ENCODE measurements around the gene PIK3CD. TPM values are rescaled to one million over a fixed set of nuclear protein-coding genes. Genes with fewer than 3 reads are reported as not detected.

Gene PIK3CD
- polyA plus RNA-seq, 1 of the 3 experiments (the other 2 are of a cell fraction): 6.0 TPM

GRCh38 chr1:9717193-9718005 is 65.9 kb downstream of the PIK3CD start:
- Histone ChIP-seq H2AFZ (ENCODE audit: low read depth) (no peak overlapping the region), H3K4me2 (no peak overlapping the region)

More at GRCh38 chr1:9717193-9718005, 65.9 kb downstream of the PIK3CD start:
- WGBS (ENCODE audit: low lambda C conversion rate): 92% methylated on average over 11 of the region's 25 CpGs
- CTCF ChIA-PET: interaction anchor here (0.9 to 2.1 kb wide), 3 partner anchors 12 to 67 kb away, joined by 3 to 10 read pairs (median 3); no protein-coding TSS in a partner anchor
- H3K9me2 ChIP-seq: no peaks in the 10 kb centered on the region
- H3K27me3 ChIP-seq (ENCODE audit: insufficient read depth): no peaks in the 10 kb centered on the region
- H3K79me2 ChIP-seq (ENCODE audit: insufficient read depth): no peaks in the 10 kb centered on the region
- peak; percentile 65 for DNase-seq
- H3K9ac ChIP-seq: no peak overlapping the region
- H4K20me1 ChIP-seq (ENCODE audit: insufficient read depth): no peaks in the 10 kb centered on the region
- TF ChIP-seq GABPA (IDR thresholded peaks at IDR 0.05; ENCODE audit: low read depth): no peak
- TF ChIP-seq JUND (IDR thresholded peaks at IDR 0.05): no peak
- no peak for TF ChIP-seq PBX3 (IDR thresholded peaks at IDR 0.05)
- TF ChIP-seq, protein P1, sequence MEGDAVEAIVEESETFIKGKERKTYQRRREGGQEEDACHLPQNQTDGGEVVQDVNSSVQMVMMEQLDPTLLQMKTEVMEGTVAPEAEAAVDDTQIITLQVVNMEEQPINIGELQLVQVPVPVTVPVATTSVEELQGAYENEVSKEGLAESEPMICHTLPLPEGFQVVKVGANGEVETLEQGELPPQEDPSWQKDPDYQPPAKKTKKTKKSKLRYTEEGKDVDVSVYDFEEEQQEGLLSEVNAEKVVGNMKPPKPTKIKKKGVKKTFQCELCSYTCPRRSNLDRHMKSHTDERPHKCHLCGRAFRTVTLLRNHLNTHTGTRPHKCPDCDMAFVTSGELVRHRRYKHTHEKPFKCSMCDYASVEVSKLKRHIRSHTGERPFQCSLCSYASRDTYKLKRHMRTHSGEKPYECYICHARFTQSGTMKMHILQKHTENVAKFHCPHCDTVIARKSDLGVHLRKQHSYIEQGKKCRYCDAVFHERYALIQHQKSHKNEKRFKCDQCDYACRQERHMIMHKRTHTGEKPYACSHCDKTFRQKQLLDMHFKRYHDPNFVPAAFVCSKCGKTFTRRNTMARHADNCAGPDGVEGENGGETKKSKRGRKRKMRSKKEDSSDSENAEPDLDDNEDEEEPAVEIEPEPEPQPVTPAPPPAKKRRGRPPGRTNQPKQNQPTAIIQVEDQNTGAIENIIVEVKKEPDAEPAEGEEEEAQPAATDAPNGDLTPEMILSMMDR (IDR thresholded peaks at IDR 0.05): no peak
- no peak for TF ChIP-seq RCOR1 (IDR thresholded peaks at IDR 0.05; ENCODE audit: low read length)
- no peak for TF ChIP-seq ZBTB33 (IDR thresholded peaks at IDR 0.05; ENCODE audit: borderline replicate concordance, low read depth)
- TF ChIP-seq REST (IDR thresholded peaks at IDR 0.05; ENCODE audit: low read depth, low read length): no peak
- TF ChIP-seq, protein P2, sequence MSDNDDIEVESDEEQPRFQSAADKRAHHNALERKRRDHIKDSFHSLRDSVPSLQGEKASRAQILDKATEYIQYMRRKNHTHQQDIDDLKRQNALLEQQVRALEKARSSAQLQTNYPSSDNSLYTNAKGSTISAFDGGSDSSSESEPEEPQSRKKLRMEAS (IDR thresholded peaks at IDR 0.05; ENCODE audit: low read depth): no peak
- TF ChIP-seq NFIC (IDR thresholded peaks at IDR 0.05; ENCODE audit: borderline replicate concordance): no peak
- no peak for TF ChIP-seq USF2 (IDR thresholded peaks at IDR 0.05; ENCODE audit: borderline replicate concordance, low read depth, low read length)
- TF ChIP-seq, protein P3, sequence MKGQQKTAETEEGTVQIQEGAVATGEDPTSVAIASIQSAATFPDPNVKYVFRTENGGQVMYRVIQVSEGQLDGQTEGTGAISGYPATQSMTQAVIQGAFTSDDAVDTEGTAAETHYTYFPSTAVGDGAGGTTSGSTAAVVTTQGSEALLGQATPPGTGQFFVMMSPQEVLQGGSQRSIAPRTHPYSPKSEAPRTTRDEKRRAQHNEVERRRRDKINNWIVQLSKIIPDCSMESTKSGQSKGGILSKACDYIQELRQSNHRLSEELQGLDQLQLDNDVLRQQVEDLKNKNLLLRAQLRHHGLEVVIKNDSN (IDR thresholded peaks at IDR 0.05; ENCODE audit: borderline replicate concordance, low read depth): no peak
- TF ChIP-seq RFX5 (IDR thresholded peaks at IDR 0.05; ENCODE audit: low read length): no peak
- TF ChIP-seq POLR2AphosphoS5 (IDR thresholded peaks at IDR 0.05; ENCODE audit: low read depth, low read length): no peak
- TF ChIP-seq EZH2phosphoT487 (IDR thresholded peaks at IDR 0.05; ENCODE audit: borderline replicate concordance, low read depth): no peak
- TF ChIP-seq FOXM1 (IDR thresholded peaks at IDR 0.05; ENCODE audit: low read depth): no peak
- POLR2A ChIA-PET: no interaction called here
- H3K36me3 ChIP-seq (replicated peaks in 1 of 2; ENCODE audit: control insufficient read depth in 1 of 2, insufficient read depth in 2 of 2, low read length in 1 of 2): peaks cover 0 to 2% of the 10 kb centered on the region in 2 experiments
- no peak overlapping the region for H3K4me3 ChIP-seq (ENCODE audit: low read depth in 2 of 2, low read length in 1 of 2)
- H3F3A ChIP-seq (replicated peaks; ENCODE audit: insufficient read depth): no peaks in the 10 kb centered on the region
- H3K27ac ChIP-seq (ENCODE audit: low read depth in 2 of 2, low read length in 1 of 2): no peak overlapping the region
- peaks cover 2 to 9% of the 10 kb centered on the region in 2 experiments; a peak in 2 of 4 replicates for H3K4me1 ChIP-seq (ENCODE audit: control insufficient read depth in 1 of 2, insufficient read depth in 2 of 2, low read depth in 1 of 2, low read length in 1 of 2)
- no peaks in the 10 kb centered on the region for H3K9me3 ChIP-seq

Measured in SK-N-SH (cell line).